HL-60 (cell line): ENCODE measurements around the gene ZNF503.

ENCODE experiments used
- GABPA ChIP-seq: IDR thresholded peaks from 2 replicates; pipeline ENCODE4 v1.6.1; 2012; ENCODE audit warnings: low read depth
- POLR2AphosphoS5 ChIP-seq: IDR thresholded peaks from 2 replicates; pipeline ENCODE4 v1.6.1; 2012; ENCODE audit warnings: low read depth
- SPI1 ChIP-seq: IDR thresholded peaks from 2 replicates; pipeline ENCODE4 v1.6.1; 2012; ENCODE audit warnings: low read depth, mild to moderate bottlenecking, borderline replicate concordance
- TF ChIP-seq, protein P1 (sequence below): IDR thresholded peaks from 2 replicates; pipeline ENCODE4 v1.6.1; 2012; ENCODE audit warnings: low read depth; ENCODE audit not compliant: insufficient replicate concordance
- TF ChIP-seq, protein P2 (sequence below): IDR thresholded peaks from one replicate; pipeline ENCODE4 v1.5.1; 2011; ENCODE audit warnings: low read length, control low read depth, inconsistent platforms; ENCODE audit not compliant: insufficient read depth

DNA sequence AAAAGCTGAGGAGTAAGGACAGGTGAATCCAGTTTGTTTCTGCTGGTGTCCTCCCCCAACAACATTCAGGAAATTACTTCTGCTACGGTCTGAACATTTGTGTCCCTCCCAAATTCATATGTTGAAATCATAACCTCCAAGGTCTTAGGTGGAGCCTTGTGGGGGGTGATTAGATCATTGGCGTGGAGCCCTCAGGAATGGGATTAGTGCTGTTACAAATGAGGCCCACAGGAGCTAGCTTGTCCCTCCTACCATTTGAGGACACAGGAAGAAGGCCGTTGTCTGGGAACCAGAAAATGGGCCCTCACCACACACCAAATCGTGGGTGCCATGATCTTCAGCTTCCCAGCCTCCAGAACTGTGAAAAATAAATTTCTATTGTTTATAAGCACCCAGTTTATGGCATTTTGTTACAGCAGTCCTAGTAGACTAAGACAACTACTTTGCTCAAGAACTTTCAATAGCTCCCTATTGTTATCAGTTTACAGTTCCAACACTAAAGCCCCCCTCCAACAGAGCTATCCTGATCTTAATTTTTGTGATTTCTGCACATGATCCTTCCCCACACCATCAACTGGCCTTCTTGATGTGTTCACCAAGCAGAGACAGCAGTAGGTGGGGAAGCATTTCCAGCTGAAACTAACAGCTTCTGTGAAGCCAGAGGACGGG lies 27.7 kb upstream of the ZNF503 start:
- no peak for TF ChIP-seq POLR2AphosphoS5
- TF ChIP-seq, protein P1, sequence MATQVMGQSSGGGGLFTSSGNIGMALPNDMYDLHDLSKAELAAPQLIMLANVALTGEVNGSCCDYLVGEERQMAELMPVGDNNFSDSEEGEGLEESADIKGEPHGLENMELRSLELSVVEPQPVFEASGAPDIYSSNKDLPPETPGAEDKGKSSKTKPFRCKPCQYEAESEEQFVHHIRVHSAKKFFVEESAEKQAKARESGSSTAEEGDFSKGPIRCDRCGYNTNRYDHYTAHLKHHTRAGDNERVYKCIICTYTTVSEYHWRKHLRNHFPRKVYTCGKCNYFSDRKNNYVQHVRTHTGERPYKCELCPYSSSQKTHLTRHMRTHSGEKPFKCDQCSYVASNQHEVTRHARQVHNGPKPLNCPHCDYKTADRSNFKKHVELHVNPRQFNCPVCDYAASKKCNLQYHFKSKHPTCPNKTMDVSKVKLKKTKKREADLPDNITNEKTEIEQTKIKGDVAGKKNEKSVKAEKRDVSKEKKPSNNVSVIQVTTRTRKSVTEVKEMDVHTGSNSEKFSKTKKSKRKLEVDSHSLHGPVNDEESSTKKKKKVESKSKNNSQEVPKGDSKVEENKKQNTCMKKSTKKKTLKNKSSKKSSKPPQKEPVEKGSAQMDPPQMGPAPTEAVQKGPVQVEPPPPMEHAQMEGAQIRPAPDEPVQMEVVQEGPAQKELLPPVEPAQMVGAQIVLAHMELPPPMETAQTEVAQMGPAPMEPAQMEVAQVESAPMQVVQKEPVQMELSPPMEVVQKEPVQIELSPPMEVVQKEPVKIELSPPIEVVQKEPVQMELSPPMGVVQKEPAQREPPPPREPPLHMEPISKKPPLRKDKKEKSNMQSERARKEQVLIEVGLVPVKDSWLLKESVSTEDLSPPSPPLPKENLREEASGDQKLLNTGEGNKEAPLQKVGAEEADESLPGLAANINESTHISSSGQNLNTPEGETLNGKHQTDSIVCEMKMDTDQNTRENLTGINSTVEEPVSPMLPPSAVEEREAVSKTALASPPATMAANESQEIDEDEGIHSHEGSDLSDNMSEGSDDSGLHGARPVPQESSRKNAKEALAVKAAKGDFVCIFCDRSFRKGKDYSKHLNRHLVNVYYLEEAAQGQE: no peak
- TF ChIP-seq, protein P2, sequence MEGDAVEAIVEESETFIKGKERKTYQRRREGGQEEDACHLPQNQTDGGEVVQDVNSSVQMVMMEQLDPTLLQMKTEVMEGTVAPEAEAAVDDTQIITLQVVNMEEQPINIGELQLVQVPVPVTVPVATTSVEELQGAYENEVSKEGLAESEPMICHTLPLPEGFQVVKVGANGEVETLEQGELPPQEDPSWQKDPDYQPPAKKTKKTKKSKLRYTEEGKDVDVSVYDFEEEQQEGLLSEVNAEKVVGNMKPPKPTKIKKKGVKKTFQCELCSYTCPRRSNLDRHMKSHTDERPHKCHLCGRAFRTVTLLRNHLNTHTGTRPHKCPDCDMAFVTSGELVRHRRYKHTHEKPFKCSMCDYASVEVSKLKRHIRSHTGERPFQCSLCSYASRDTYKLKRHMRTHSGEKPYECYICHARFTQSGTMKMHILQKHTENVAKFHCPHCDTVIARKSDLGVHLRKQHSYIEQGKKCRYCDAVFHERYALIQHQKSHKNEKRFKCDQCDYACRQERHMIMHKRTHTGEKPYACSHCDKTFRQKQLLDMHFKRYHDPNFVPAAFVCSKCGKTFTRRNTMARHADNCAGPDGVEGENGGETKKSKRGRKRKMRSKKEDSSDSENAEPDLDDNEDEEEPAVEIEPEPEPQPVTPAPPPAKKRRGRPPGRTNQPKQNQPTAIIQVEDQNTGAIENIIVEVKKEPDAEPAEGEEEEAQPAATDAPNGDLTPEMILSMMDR: no peak
- TF ChIP-seq SPI1: no peak
- TF ChIP-seq GABPA: no peak
